ENCODE data around the gene SZRD1. TPM values are rescaled to one million over a fixed set of nuclear protein-coding genes. Genes with fewer than 3 reads are reported as not detected.

The SZRD1 gene
- total RNA-seq, 2 donors from 2014 or later, result 232 to 279 TPM

- Mint-ChIP-seq H3K27ac (no peak overlapping the region), H3K9me3 (no peaks in the 10 kb centered on the region), H3K4me1 (ENCODE audit: low read depth in 2 of 2) (peaks cover 9 to 13% of the 10 kb centered on the region in 2 donors), H3K27me3 (no peaks in the 10 kb centered on the region), H3K4me3 (no peak overlapping the region), H3K36me3 (no peaks in the 10 kb centered on the region)
- ATAC-seq (no peak), DNase-seq (ENCODE audit: low spot score) (no peak)
Measured at GRCh38 chr1:16425125-16426025, 58.3 kb downstream of the SZRD1 start.

- no peak overlapping the region for H3K4me3 Mint-ChIP-seq
- peaks cover 0 to 7% of the 10 kb centered on the region in 2 donors for H3K27me3 Mint-ChIP-seq
- H3K27ac Mint-ChIP-seq, result no peak overlapping the region
- no peaks in the 10 kb centered on the region for H3K36me3 Mint-ChIP-seq
- DNase-seq (ENCODE audit: low spot score) (no peak), ATAC-seq (no peak)
- no peaks in the 10 kb centered on the region for H3K4me1 Mint-ChIP-seq (ENCODE audit: low read depth in 2 of 2)
- H3K9me3 Mint-ChIP-seq, result no peaks in the 10 kb centered on the region
Measured at GRCh38 chr1:16430606-16431005, 63.6 kb downstream of the SZRD1 start.

GRCh38 chr1:16433030-16433429, 66.0 kb downstream of the SZRD1 start:
- Mint-ChIP-seq H3K4me1 (ENCODE audit: low read depth in 2 of 2) (no peaks in the 10 kb centered on the region), H3K27ac (no peak overlapping the region), H3K27me3 (peaks cover 0 to 7% of the 10 kb centered on the region in 2 donors), H3K36me3 (no peaks in the 10 kb centered on the region), H3K9me3 (no peaks in the 10 kb centered on the region), H3K4me3 (no peak overlapping the region)
- DNase-seq (ENCODE audit: low spot score) (no peak), ATAC-seq (no peak)

GRCh38 chr1:16434007-16434406, 67.0 kb downstream of the SZRD1 start:
- H3K36me3 Mint-ChIP-seq, result no peaks in the 10 kb centered on the region
- no peak for ATAC-seq
- no peak overlapping the region for H3K4me3 Mint-ChIP-seq
- H3K27me3 Mint-ChIP-seq, result peaks cover 0 to 7% of the 10 kb centered on the region in 2 donors
- no peaks in the 10 kb centered on the region for H3K9me3 Mint-ChIP-seq
- DNase-seq (ENCODE audit: low spot score), result no peak
- no peak overlapping the region for H3K27ac Mint-ChIP-seq
- peaks cover 0 to 3% of the 10 kb centered on the region in 2 donors for H3K4me1 Mint-ChIP-seq (ENCODE audit: low read depth in 2 of 2)

GRCh38 chr1:16434501-16434900, 67.5 kb downstream of the SZRD1 start:
- H3K27ac Mint-ChIP-seq, result no peak overlapping the region
- H3K4me1 Mint-ChIP-seq (ENCODE audit: low read depth in 2 of 2), result peaks cover 0 to 3% of the 10 kb centered on the region in 2 donors
- ATAC-seq (no peak), DNase-seq (ENCODE audit: low spot score) (no peak)
- H3K27me3 Mint-ChIP-seq, result peaks cover 0 to 7% of the 10 kb centered on the region in 2 donors
- no peak overlapping the region for H3K4me3 Mint-ChIP-seq
- H3K9me3 Mint-ChIP-seq, result no peaks in the 10 kb centered on the region
- H3K36me3 Mint-ChIP-seq, result no peaks in the 10 kb centered on the region

- Mint-ChIP-seq H3K27me3 (peaks cover 0 to 7% of the 10 kb centered on the region in 2 donors), H3K4me1 (ENCODE audit: low read depth in 2 of 2) (peaks cover 14 to 16% of the 10 kb centered on the region in 2 donors), H3K4me3 (no peak within 1 kb of the TSS), H3K27ac (peak within 1 kb of the TSS in 1 of 2 donors; percentile 45), H3K36me3 (no peaks in the 10 kb centered on the region), H3K9me3 (no peaks in the 10 kb centered on the region)
- no peak for ATAC-seq
- DNase-seq (ENCODE audit: low spot score), result no peak
Measured at GRCh38 chr1:16436946-16437474, 70.0 kb downstream of the SZRD1 start, which contains the start of gene SPATA21. TSS of gene SPATA21 (minus strand) at chr1:16437424. CDS start at chr1:16431371, 6,053 bp downstream.

- DNase-seq (ENCODE audit: low spot score), result no peak
- Mint-ChIP-seq H3K27ac (no peak overlapping the region), H3K9me3 (no peaks in the 10 kb centered on the region), H3K4me3 (peak overlapping the region; percentile 11), H3K4me1 (ENCODE audit: low read depth in 2 of 2) (peaks cover 20 to 23% of the 10 kb centered on the region in 2 donors), H3K36me3 (no peaks in the 10 kb centered on the region), H3K27me3 (peaks cover 0 to 2% of the 10 kb centered on the region in 2 donors)
- ATAC-seq, result no peak
Measured at GRCh38 chr1:16438516-16438915, 71.5 kb downstream of the SZRD1 start.

GRCh38 chr1:16438924-16439323, 71.9 kb downstream of the SZRD1 start:
- no peaks in the 10 kb centered on the region for H3K36me3 Mint-ChIP-seq
- H3K27ac Mint-ChIP-seq, result no peak overlapping the region
- peaks cover 0 to 2% of the 10 kb centered on the region in 2 donors for H3K27me3 Mint-ChIP-seq
- H3K4me3 Mint-ChIP-seq, result peak overlapping the region; percentile 11
- DNase-seq (ENCODE audit: low spot score) (no peak), ATAC-seq (no peak)
- H3K4me1 Mint-ChIP-seq (ENCODE audit: low read depth in 2 of 2), result peaks cover 20 to 23% of the 10 kb centered on the region in 2 donors
- no peaks in the 10 kb centered on the region for H3K9me3 Mint-ChIP-seq

- H3K9me3 Mint-ChIP-seq, result no peaks in the 10 kb centered on the region
Measured at GRCh38 chr1:16440131-16440469, 73.1 kb downstream of the SZRD1 start.

GRCh38 chr1:16440470-16441281, 73.6 kb downstream of the SZRD1 start, which contains the start of gene NECAP2:
TSS of gene NECAP2 (plus strand) at chr1:16440724. CDS start at chr1:16440762, 38 bp downstream.
- H3K27ac Mint-ChIP-seq, result peak within 1 kb of the TSS; percentile 87 to 91
- no peaks in the 10 kb centered on the region for H3K36me3 Mint-ChIP-seq
- H3K4me3 Mint-ChIP-seq, result peak within 1 kb of the TSS; percentile 95
- ATAC-seq, result peak; percentile 96
- no peaks in the 10 kb centered on the region for H3K27me3 Mint-ChIP-seq
- peak; percentile 95 for DNase-seq (ENCODE audit: low spot score)
- H3K9me3 Mint-ChIP-seq, result no peaks in the 10 kb centered on the region
- peaks cover 23 to 24% of the 10 kb centered on the region in 2 donors for H3K4me1 Mint-ChIP-seq (ENCODE audit: low read depth in 2 of 2)

More at GRCh38 chr1:16440131-16440469, 73.1 kb downstream of the SZRD1 start:
- peak overlapping the region; percentile 95 for H3K4me3 Mint-ChIP-seq
- DNase-seq (ENCODE audit: low spot score) (no peak), ATAC-seq (peak; percentile 31 to 41)
- H3K4me1 Mint-ChIP-seq (ENCODE audit: low read depth in 2 of 2), result peaks cover 23 to 24% of the 10 kb centered on the region in 2 donors
- H3K27me3 Mint-ChIP-seq, result peaks cover 0 to under 1% of the 10 kb centered on the region in 2 donors
- H3K27ac Mint-ChIP-seq, result peak overlapping the region; percentile 87 to 91
- no peaks in the 10 kb centered on the region for H3K36me3 Mint-ChIP-seq

- Mint-ChIP-seq H3K27ac (peak overlapping the region; percentile 87 to 91), H3K4me3 (peak overlapping the region; percentile 95), H3K4me1 (ENCODE audit: low read depth in 2 of 2) (peaks cover 23 to 24% of the 10 kb centered on the region in 2 donors), H3K36me3 (no peaks in the 10 kb centered on the region), H3K27me3 (no peaks in the 10 kb centered on the region), H3K9me3 (no peaks in the 10 kb centered on the region)
- ATAC-seq, result peak in 1 of 2 donors; percentile 15
- DNase-seq (ENCODE audit: low spot score), result no peak
Measured at GRCh38 chr1:16441282-16441665, 74.2 kb downstream of the SZRD1 start.

GRCh38 chr1:16442265-16442664, 75.2 kb downstream of the SZRD1 start:
- Mint-ChIP-seq H3K36me3 (no peaks in the 10 kb centered on the region), H3K9me3 (no peaks in the 10 kb centered on the region), H3K4me1 (ENCODE audit: low read depth in 2 of 2) (peaks cover 23 to 24% of the 10 kb centered on the region in 2 donors), H3K27me3 (no peaks in the 10 kb centered on the region), H3K4me3 (peak overlapping the region; percentile 95), H3K27ac (peak overlapping the region; percentile 87 to 91)
- ATAC-seq (no peak), DNase-seq (ENCODE audit: low spot score) (no peak)

- H3K4me1 Mint-ChIP-seq (ENCODE audit: low read depth in 2 of 2), result peaks cover 23 to 24% of the 10 kb centered on the region in 2 donors
- ATAC-seq, result no peak
- no peaks in the 10 kb centered on the region for H3K9me3 Mint-ChIP-seq
- DNase-seq (ENCODE audit: low spot score), result no peak
- H3K36me3 Mint-ChIP-seq, result no peaks in the 10 kb centered on the region
- peak overlapping the region; percentile 38 for H3K4me3 Mint-ChIP-seq
- peak overlapping the region in 1 of 2 donors; percentile 91 for H3K27ac Mint-ChIP-seq
- H3K27me3 Mint-ChIP-seq, result no peaks in the 10 kb centered on the region
Measured at GRCh38 chr1:16442941-16443340, 75.9 kb downstream of the SZRD1 start.

All from natural killer cell treated with Interleukin-12 subunit alpha and Interleukin-12 subunit beta and Interleukin-15 and Interleukin-18, amount 100 ng/mL, for 72 hours (primary cell).